Neural cell (in vitro differentiated cells): ENCODE results near the gene MRPL42.
"Not testable (repeated sequence)": the region's sequence is repeated elsewhere in the genome, so short reads cannot be mapped to it uniquely, and the experiment has no call there.

Experiments
- CTCF ChIP-seq: fragments of 450-650 bp; IDR thresholded peaks from 2 replicates; pipeline ENCODE4 v1.5.1; 2014; ENCODE audit warnings: antibody characterized with exemption, mild to moderate bottlenecking, moderate library complexity; ENCODE audit not compliant: poor library complexity, severe bottlenecking
- EP300 ChIP-seq: fragments of 450-650 bp; conservative IDR thresholded peaks from 2 replicates; pipeline ENCODE4 v1.6.1; 2014; ENCODE audit warnings: antibody characterized with exemption, mild to moderate bottlenecking, moderate library complexity; ENCODE audit not compliant: poor library complexity, severe bottlenecking
- MXI1 ChIP-seq: fragments of 450-650 bp; conservative IDR thresholded peaks from 2 replicates; pipeline ENCODE4 v1.6.1; 2014; ENCODE audit warnings: antibody characterized with exemption, mild to moderate bottlenecking; ENCODE audit not compliant: poor library complexity, severe bottlenecking
- POLR2AphosphoS5 ChIP-seq: IDR thresholded peaks from 2 replicates; pipeline ENCODE4 v1.6.1; 2012
- SMC3 ChIP-seq: fragments of 450-650 bp; conservative IDR thresholded peaks from 2 replicates; pipeline ENCODE4 v1.6.1; 2014; ENCODE audit warnings: antibody characterized with exemption, mild to moderate bottlenecking, moderate library complexity; ENCODE audit not compliant: poor library complexity

DNA sequence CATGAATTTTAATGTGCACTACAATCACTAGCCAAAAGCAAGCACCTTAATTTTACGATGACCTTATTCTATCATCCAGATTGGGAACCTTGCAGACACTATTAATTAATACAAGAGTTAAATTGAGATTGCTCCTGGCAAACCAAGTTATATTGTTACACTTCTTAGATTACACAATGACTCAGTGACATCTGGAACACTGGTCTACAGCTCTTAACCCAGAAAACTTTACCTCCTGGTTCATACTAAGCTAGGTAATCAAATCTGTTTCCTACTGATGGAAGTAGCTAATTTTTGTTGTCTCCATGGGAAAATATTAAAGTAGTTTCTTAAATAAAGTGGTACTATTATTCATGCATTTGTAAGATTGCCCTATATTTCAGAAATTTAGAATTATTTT, 25.5 kb downstream of the MRPL42 start:
- not testable (repeated sequence) for TF ChIP-seq CTCF, EP300, SMC3, MXI1, POLR2AphosphoS5
